GM21576 (cell line): ENCODE data around the gene SLIT3.

Experiments used
- ATAC-seq: cut with Tn5 transposase; IDR thresholded peaks from one replicate; pipeline ENCODE4 v1.9.1; 2021; ENCODE audit warnings: mild to moderate bottlenecking, moderate library complexity; ENCODE audit not compliant: unreplicated experiment

Gene SLIT3

DNA sequence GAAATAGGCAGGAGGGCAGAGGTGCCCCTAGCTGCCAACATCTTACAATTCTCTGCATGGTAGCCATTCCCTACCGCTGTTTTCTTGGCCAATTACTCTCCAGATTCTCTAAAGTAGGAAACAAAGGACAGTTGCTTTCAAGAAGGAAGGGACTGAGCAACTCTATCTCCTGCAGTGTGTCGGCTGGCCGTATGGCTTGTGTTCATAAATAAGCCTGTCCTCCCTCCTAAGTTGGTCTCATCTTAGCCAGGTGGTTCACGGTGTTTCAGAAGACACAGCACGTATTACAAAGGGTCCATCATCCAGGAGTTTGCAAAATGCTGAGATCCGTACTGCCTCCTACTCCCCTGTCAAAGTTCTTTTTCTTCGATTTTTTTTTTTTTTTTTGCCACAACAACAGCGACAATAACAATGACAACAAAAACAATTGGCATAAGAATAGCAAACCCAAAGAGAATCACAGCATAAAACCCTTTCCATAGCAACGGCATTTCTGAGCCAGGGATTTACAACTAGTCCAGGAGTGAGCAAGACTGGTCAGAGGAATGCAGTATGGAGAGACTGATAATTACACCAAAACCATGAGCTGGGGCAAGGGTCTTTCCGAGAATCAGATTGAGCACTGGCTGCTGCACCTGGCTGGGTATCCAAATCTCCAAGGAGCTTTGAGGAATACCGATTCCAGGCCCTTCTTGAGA, 212.8 kb downstream of the SLIT3 start:
- ATAC-seq, result no peak

DNA sequence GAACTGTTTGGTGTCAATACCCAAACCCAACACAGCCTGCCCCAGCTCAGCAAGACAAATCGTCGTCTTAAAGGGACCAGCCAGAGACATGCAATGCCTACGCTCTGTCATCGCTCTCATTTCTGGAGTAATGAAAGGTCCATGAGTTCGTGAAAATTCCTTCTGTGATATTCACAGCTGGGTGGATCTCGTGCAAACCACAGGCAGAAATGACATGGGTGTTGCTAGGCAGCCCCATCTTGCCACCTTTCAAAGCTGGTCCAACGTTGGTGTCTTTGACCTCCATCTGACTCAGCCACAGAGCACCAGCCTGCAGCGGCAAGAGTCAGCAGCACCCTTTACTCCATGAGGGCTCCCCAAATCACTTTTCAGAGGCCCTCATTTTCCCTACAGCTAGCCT, 215.3 kb downstream of the SLIT3 start:
- ATAC-seq, result no peak

DNA sequence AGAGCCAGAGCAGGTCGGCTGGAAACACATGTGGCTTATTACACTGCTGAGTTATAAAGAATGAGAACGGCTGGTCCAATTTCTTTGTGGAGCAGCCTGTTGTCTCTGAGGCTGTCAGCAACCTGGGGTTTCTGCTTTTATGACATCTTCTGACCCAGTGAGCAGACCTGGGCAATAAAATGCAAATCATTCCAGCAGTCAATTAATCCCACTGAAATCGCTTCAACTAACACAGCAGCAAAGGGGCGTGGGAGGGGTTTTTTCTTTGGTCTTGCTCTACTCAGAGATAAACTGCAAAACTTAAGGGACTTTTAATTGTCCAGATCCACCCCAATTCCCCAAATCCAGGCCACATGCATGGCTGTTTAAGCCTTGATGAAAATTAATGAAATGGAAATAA, 215.7 kb downstream of the SLIT3 start:
- ATAC-seq, result no peak

DNA sequence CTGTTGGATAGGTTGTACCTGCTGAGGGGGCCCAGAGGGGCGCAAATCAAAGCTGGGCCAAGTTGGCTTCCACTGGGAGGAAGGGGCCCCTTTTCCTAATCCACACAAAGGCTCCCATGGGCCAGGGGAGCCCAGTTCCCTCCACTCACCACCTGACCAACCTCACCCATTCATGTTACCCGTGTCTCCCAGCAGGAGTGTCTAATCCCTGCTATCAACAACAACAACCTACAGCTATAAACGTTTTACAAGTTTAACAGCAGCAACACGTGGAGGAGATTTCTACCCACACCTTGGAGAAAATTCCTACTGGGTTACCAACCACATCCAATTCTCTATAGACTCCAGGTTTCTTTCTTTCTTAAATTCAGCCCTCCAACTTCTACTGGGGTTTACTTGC, 216.2 kb downstream of the SLIT3 start:
- no peak for ATAC-seq

DNA sequence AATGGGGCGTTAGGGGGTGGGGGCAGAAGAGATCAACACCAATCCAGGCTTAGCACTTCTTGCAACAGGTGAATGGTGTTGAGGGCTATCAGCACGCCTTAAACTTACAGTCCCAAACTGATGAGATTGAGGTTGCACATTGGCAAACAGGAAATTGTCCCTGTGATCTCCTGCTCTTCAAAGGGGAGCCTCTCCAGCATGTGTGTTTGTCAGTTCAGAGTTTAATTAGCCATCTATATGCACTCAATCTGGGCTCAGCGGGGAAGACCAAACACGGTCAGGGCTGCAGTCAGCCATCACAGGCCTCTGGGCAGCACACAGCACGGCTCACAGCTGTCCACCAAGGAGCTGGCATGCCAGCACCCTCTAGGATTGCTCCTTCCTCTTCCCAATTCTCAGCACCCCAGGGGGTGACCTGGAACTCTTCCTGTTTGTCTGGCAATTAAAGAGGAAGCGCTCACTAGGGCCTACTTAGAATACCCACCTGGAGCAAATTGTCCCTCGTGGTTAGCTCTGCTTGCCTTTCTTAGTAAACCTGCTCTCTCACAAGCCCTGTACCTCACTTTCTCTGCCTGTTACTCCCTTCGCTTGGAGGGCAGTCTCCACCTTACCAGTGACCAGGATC, 217.4 kb downstream of the SLIT3 start:
- ATAC-seq, result no peak

DNA sequence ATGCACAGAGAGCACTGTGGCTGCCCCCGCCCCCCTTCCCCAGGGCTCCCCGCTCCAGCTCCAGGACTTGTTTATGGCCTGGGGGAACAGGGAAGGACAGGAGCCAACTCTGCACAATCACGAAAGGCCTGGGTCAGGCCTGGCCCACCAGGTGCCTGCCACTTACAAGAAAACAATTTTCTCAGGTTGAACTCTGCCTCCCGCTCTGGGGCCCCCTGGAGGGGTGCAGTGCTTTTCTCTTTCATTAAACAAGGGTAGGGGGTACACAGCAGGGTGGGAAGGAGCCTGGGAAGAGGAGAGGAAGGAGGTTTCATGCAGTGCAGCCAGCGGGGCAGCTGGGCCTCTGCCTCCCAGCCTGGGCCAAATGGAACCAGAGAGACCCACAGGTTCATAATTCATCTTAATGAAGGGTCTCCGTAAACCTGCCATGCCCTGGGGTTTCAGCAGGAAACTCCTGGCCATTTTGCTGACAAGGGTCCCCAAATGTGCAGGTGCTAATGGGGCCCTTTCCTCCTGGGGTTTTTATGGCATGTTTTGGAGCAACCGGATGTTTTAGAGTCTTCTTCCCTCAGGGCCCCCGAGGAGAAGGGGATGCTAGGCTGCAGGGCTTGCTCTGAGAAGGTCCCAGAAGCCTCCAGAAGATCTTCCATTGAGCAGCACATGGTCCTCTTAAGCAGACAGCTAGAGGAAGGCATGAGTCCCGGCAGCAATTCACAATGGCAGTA, 219.8 kb downstream of the SLIT3 start:
- ATAC-seq, result no peak

DNA sequence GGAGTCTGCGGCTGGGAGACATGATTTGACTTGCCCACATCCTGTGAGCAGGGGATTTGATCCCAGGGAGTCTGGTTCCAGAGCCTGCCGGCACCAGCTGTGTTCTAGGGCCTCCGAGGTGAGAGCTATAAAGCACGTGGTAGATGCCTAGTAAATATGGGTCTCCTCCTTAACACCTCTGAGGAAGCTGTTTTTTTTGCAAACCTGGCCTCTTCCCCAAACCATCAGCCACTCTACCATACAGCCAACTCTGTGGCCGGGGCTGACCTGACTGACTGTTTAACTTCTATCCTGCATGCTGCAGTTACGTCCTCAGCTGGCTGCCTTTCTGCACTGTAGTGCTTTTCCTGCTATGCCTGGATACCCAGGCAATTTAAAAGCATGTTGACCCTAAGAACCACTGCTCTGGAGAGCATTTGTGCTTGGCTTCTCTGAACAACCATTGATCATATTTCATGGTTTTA, 220.5 kb downstream of the SLIT3 start:
- ATAC-seq, result no peak

DNA sequence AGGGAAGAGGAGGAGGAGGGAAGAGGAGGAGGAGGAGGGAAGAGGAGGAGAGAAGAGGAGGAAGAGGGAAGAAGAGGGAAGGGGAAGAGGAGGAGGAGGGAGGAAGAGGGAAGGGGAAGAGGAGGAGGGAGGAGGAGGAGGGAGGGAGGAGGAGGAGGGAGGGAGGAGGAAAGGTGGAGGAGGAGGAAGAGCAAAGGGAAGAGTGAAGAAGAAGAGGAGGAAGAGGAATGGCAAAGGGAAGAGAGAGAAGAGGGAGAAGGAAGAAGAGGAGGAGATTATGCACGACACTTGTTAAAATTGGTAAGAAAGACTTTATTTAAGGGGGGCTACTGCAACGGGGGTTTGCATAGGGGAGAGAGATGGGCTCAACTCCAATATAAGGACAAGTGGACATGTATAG, 221.2 kb downstream of the SLIT3 start:
- no peak for ATAC-seq

DNA sequence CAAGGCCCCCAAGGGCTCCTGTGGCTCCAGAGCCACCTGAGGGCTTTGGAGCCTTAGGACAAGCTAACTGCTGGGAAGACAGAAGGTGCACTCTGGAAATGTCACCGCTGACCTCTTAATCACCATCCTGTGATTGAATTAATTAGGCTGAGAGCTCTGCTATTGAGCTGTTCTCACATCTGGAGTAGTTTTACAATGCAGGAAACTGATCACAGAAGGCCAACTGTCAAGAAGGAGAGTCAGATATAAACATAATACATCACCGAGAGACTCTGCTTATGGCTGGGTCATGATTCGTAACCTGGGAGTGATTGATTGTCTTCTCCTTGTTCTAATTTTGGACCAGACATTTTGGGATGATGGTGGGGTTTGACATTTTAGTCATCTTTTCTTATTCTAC, 226.1 kb downstream of the SLIT3 start:
- ATAC-seq, result no peak

DNA sequence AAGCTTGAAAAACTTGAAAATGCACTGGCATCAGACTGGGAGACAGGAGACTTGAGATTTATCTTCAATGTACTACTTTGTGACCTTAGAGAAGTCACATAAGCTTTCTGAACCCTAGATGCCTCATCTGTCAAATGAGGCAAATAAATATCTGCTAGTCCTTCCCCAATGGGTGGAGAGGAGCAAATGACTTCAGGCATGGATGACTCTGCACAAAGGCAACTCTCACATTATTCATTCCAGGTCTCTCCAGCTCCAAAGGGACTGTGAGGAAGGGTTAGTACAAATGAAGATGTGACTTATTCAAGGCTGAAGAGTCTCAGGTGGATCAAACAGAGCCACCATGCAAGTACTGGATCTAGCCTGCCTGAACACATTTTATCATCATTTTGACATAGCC, 228.7 kb downstream of the SLIT3 start:
- no peak for ATAC-seq

DNA sequence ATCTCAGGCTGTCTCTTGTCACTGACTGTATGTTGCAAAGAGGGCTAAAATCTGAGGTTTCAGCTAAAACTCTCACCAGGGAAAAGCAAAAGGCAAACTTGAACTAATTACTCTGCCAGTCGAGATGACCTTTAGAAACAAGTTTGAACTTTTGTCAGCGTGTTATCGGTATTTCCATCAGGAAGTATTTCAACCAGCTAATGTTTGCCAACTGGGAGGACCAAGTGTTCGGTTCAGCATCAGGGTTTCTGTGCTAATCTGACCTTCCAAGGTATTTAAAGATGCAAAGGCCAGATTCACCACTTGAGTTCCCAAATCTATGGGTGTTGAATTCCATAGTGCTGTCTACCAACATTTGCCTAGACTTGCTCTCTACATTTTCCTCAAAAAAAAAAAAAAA, 230.5 kb downstream of the SLIT3 start:
- no peak for ATAC-seq

DNA sequence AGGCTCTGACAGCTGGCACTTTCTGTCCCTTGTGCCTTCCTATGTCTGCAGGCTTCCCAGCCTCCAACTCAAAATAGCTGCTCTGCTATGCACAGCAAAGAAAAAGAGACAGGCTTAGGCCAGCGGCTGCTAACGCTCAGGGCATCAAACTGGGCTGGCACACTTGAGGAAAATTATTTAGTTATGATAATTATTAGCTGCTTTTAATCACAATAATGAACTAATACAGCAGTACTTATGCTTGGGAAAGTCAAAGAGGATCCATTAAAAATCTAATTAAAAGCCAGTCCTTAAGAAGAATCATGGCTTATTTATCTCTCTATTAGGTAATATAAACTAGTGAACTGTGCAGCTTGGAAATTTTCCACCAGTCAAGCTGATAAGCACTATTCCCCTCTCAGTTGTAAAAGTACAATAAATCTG, 233.2 kb downstream of the SLIT3 start:
- ATAC-seq, result no peak

DNA sequence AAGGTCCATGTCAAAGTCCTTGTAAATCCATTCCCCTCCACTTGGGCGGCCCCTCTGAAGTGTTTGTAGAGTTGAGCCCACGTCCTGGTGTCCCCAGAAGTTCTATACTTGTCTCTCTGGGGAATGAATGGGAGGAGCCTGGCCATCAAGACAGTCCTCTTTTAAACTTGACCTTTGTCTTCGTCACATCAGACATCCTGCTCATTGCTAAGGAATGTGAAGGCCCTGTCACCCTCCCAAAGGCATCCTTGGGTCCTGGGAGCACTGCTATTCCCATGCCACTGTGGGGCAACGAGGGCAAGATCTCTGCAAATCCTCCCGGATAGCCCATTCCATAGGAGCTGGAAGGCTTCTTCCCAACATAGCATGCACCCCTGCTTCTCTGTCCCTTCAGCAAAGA, 235.5 kb downstream of the SLIT3 start:
- no peak for ATAC-seq

DNA sequence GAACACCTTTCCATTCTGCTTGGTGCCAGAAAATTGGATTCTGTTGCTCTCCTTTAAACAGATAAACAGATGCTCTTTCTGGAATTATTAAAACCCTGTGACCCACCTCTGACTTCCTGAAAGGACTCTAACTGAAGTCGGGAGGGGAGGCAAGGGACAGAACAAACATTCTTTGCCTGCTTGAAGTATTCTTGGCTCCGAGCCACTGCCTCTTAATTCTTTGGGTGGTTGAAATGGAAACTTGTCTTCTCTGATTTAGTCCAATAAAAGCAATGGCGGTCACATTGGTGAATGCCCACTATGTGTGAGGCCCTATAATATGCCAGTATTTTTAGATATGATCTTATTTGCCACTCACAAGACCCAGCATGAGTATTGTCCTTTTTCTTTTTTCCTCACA, 236.8 kb downstream of the SLIT3 start:
- ATAC-seq, result no peak

DNA sequence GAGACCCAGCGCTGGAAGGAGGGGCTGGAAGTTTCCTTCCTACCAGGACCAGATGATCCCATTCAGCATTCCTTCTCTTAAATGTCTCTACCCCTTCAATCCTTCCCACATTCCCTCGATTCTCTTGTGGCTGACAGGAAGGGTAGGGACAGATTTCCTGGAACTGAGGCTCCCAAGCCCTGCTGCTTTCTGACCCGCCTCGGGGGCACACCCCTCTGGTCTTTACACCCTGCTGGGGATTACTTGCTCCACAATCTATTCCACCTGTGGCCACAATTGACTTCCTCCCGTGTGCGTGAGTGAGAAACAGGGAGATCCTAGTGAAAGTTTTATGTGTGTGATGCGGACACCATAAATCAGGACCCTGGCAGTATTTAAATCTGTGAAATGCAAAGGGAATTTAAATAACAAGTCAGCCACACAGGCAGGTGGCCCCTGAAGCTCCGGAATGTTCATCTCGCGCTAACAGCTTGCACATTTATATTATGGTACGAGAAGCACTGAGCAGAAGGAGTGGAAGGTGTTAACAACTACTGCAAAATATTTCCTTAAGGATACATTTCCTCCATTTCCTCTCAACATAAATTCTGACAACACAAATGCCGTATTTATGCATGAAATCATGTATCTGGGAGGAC, 237.5 kb downstream of the SLIT3 start:
- no peak for ATAC-seq

DNA sequence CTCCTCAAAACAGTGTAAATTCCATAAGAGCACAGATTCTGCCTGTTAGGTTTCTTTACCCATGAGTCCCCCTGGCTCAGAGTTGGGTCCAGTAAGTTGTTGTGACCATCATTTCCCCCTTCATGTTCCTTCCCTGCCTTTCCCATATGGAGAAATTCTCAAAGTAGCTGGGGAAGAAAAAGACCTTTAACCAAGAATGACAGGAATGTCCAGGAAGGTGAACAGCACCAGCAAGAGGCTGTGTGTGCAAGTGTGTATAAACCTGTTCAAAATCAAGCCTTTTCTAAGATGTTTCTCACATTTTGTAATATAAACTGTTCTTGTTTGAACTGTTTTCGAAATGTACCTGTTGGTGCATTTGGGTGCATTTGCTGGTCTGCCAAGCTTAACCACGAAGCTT, 238.2 kb downstream of the SLIT3 start:
- no peak for ATAC-seq

DNA sequence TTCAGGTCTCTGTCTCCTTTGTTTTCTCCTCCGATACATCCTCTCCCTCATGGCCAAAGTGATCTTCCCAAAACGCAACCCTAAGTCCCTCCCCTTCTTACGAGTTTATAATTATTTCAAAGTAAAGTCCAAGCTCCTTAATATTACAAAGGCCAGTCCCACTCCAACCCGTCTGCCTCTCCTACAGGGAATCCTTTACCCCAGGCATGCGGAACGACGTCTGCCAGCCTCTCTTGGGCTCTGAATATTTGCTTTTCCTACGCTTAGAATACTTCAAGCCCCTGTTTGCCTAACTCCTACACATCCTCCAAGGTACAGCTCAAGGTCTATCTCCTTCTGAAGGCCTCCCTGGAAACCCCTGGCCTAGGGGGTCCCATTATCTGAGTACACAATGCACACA, 246.4 kb downstream of the SLIT3 start:
- ATAC-seq, result no peak

DNA sequence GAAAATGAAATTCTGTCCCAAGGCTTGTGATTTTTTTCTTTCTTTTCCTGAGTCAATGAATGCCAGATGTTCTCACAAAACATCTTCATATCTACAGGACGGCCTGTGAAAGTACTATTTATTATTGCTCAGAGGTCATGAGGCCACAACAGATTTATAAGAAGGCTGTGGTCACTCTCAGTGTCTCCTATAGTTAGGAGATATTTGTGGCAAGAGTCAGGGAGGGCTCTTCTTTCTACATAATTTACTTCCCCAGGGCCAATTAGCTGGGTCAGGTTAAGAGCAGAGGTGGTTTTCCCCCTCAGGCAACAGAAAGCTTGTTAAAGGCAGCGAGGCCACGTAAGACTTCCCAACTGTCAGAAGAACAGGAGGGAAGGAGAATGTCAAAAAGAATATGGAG, 248.7 kb downstream of the SLIT3 start:
- no peak for ATAC-seq

DNA sequence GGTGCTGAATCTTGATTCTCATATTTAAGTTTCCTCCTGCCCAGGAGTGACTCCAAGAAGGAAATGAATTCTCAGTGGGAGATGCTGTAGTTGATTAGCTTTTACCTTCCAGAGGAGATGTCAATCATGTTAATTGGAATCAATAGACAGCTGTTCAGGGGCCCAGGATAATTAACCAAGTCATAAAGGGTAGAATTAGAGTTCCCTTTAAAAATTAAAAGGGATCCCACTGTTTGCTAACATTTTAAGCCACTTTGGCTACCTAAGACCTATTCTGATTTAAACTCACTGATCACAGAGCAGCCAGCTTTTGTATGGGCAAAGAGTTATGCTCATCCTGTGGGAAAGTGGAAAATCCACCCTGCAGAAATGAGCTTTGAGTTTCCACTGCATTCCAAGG, 249.6 kb downstream of the SLIT3 start:
- ATAC-seq, result no peak

DNA sequence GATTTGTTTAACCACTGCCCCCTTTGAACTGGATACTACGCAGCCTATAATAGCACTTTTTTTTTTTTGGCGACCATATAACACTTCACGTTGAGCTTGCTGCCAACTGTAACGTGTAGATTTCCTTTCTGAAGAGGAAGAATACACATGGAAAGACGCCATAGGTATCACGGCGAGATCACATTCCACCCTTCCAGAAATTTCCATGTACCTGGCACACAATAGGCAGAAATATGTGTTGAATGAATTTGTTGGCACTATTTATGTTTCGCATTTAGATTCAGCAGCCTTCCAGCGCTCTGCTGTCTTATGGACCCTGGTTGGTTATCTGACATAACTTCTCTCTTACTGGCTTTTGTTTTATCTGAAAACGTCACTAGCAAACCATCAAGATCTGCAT, 250.3 kb downstream of the SLIT3 start:
- ATAC-seq, result no peak

DNA sequence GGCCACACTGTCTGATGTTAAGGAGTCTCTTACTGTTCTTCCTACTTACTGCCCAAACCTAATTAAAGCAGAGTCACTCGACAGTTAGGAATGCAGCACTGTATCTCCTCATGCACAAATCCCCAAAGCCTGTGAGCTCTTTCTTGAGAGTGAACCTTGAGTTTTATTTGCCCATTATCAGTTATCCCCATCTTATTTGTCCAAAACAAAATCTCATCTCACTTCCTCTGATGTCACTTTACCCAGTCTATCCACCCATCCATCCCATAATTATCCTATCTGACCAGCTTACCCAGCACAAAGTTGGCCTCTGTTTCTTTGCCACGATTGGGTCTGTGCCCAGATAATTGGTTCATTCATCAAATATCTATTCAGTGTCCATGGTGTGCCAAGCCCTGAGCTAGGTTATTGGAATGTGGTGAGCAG, 250.8 kb downstream of the SLIT3 start:
- no peak for ATAC-seq

DNA sequence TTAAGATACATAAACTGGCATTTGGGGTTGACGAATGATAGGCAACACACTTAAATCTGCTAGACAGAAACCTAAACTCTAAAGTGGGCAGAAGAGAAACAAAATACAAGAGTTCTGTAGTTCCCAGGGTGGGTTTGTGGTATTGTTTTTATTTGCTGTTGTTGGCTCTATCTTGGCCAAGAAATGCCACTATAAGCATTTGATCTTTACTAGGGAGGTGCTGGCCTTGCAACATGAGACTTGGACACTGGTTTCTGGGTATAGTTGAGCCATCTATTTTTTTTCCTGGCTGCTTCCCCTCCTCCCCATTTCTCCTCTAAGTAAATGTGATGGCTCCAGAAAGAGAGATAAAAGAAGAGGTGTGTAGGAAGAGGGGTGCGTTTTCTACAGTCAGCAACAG, 251.2 kb downstream of the SLIT3 start:
- ATAC-seq, result no peak
